GM18861 (cell line): Measurements from ENCODE around the gene TENM4.

Source experiments
- ATAC-seq: cut with Tn5 transposase; IDR thresholded peaks from one replicate; pipeline ENCODE4 v1.9.1; 2021; ENCODE audit not compliant: unreplicated experiment

Gene TENM4

GRCh38 chr11:79090191-79090705, 350.6 kb downstream of the TENM4 start:
- no peak for ATAC-seq

GRCh38 chr11:79089601-79090000, 351.2 kb downstream of the TENM4 start:
- ATAC-seq = no peak

- ATAC-seq = no peak
Observed at GRCh38 chr11:79088967-79089366, 351.9 kb downstream of the TENM4 start.

- no peak for ATAC-seq
Observed at GRCh38 chr11:79087961-79088318, 352.9 kb downstream of the TENM4 start.

GRCh38 chr11:79087238-79087960, 353.4 kb downstream of the TENM4 start:
- no peak for ATAC-seq

GRCh38 chr11:79086056-79086455, 354.8 kb downstream of the TENM4 start:
- no peak for ATAC-seq

GRCh38 chr11:79084382-79084781, 356.4 kb downstream of the TENM4 start:
- no peak for ATAC-seq

GRCh38 chr11:79083352-79083751, 357.5 kb downstream of the TENM4 start:
- no peak for ATAC-seq

- ATAC-seq = no peak
Observed at GRCh38 chr11:79082907-79083306, 357.9 kb downstream of the TENM4 start.

- no peak for ATAC-seq
Observed at GRCh38 chr11:79082280-79082679, 358.6 kb downstream of the TENM4 start.

GRCh38 chr11:79081471-79082031, 359.3 kb downstream of the TENM4 start:
- ATAC-seq = no peak

- no peak for ATAC-seq
Observed at GRCh38 chr11:79080551-79080950, 360.3 kb downstream of the TENM4 start.

- ATAC-seq = no peak
Observed at GRCh38 chr11:79078999-79079398, 361.8 kb downstream of the TENM4 start.

- ATAC-seq = no peak
Observed at GRCh38 chr11:79078456-79078855, 362.4 kb downstream of the TENM4 start.

GRCh38 chr11:79077702-79078330, 363.0 kb downstream of the TENM4 start:
- no peak for ATAC-seq

GRCh38 chr11:79076526-79077115, 364.2 kb downstream of the TENM4 start:
- ATAC-seq = no peak

- no peak for ATAC-seq
Observed at GRCh38 chr11:79074547-79074946, 366.3 kb downstream of the TENM4 start.

GRCh38 chr11:79071190-79071589, 369.6 kb downstream of the TENM4 start:
- ATAC-seq = no peak

- no peak for ATAC-seq
Observed at GRCh38 chr11:79070518-79070917, 370.3 kb downstream of the TENM4 start.

GRCh38 chr11:79069504-79069903, 371.3 kb downstream of the TENM4 start:
- no peak for ATAC-seq

GRCh38 chr11:79068356-79068755, 372.5 kb downstream of the TENM4 start:
- ATAC-seq = no peak

GRCh38 chr11:79067352-79067679, 373.5 kb downstream of the TENM4 start:
- ATAC-seq = no peak
